GM12801 (cell line): ENCODE measurements around the gene SPTBN1.

Experiments
- TF ChIP-seq, protein P1 (sequence below): IDR thresholded peaks from one replicate; pipeline ENCODE4 v1.5.1; 2011; ENCODE audit warnings: control low read depth; ENCODE audit not compliant: insufficient read length; ENCODE audit errors: extremely low read depth

SPTBN1 gene

GRCh38 chr2:54525321-54525720, 69.2 kb downstream of the SPTBN1 start:
- TF ChIP-seq, protein P1, sequence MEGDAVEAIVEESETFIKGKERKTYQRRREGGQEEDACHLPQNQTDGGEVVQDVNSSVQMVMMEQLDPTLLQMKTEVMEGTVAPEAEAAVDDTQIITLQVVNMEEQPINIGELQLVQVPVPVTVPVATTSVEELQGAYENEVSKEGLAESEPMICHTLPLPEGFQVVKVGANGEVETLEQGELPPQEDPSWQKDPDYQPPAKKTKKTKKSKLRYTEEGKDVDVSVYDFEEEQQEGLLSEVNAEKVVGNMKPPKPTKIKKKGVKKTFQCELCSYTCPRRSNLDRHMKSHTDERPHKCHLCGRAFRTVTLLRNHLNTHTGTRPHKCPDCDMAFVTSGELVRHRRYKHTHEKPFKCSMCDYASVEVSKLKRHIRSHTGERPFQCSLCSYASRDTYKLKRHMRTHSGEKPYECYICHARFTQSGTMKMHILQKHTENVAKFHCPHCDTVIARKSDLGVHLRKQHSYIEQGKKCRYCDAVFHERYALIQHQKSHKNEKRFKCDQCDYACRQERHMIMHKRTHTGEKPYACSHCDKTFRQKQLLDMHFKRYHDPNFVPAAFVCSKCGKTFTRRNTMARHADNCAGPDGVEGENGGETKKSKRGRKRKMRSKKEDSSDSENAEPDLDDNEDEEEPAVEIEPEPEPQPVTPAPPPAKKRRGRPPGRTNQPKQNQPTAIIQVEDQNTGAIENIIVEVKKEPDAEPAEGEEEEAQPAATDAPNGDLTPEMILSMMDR, result no peak

DNA sequence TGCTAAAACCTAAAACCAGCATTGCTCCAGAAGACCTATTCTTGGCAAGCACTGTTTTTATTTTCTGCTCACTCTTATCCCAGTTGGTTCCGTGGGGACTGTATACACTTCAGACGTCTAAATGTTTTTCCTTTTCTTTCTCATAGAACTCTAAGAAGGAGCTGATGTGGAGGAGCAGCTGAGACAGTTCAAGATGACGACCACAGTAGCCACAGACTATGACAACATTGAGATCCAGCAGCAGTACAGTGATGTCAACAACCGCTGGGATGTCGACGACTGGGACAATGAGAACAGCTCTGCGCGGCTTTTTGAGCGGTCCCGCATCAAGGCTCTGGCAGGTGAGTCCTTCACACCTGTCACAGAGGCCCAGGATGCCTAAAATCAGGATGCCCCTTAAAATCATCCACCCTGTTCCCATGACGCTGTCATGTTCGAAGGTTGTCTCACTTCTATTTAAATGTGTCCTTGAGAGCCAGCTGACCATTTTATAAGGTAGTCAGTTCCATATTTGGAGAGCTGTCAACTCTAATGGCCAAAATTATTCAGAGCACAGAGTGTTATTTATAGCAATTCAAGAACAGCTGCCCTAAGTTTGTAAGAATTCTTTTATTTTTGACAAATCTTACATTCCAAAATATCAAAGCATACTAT, 70.2 kb downstream of the SPTBN1 start:
- TF ChIP-seq, protein P1, result no peak

DNA sequence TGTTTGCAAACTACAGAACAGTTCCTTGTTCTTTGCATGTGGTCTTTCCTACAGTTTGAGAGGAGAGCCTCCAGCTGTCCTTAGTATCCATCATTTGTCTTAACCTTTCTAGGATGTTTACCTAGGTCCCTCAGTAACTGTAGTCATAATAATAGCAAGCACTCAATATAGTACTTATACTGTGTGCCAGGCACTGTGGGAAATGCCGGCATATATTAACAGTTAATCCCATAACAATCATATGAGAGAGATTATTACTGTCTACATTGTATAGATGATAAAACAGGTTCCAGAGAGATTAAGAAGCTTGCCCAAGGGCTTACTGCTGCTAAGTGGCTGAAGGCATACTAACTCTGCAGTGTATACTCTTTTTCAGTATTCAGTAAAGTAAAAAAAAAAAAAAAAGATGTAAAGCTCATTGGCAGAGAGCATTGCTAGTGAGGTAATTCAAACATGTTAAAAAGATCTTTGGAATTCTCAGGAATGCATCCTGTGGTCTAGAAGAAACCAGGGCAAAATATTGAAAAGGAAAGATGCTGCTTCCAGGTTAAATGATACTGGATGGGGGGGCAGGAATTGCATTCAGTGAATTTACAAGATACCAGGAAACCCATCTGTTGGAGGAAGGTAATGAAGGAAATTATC, 72.3 kb downstream of the SPTBN1 start:
- TF ChIP-seq, protein P1, result no peak

DNA sequence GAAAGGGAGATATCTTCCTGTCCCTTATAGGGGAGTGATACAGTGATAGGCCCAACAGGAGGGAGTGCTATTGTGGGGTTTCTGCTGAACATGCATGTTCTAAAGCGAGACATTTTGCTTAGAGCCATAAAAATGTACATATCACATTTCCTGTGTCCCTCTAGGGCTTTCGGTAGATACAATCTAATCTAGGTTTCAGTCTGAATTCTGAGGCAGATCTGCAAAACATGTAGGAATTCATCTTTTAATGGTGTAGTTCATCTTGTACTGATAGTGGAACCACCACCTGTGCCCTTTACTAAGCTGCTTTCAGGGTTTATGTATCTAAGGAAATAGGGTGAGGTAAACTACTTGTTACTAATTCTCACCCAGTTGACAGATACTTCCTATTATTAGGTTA, 73.8 kb downstream of the SPTBN1 start:
- TF ChIP-seq, protein P1, result no peak

- TF ChIP-seq, protein P1, result no peak
These were observed 75.4 kb downstream of the SPTBN1 start for GRCh38 chr2:54531558-54531957.

GRCh38 chr2:54534221-54534620, 78.1 kb downstream of the SPTBN1 start:
- TF ChIP-seq, protein P1, result no peak

DNA sequence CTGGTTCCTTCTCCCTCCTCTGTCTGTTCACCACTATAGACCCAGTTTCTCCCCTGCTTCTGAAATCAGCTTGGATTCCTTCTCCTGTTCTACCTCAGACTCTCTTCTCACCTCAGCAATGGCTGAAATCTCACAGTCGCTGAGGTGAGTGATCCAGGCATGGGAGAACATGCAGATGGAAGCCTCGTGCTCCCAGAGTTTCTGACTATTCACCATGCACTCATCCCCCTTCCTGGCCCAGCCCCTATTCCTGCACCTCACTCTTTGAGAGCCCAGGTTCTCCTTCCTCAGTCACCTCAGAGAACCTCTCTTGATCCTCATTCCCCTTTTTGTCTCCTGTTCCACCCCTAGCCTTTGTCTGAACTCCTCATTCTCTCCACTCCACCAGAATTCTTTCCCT, 78.5 kb downstream of the SPTBN1 start:
- TF ChIP-seq, protein P1, result no peak
